ENCODE data around the gene SLC25A12.

GRCh38 chr2:171813126-171813525 is 80.9 kb downstream of the SLC25A12 start:
- TF ChIP-seq YY1 (IDR thresholded peaks at IDR 0.05; ENCODE audit: insufficient read depth, insufficient read length) (no peak), SUZ12 (IDR thresholded peaks at IDR 0.05; ENCODE audit: extremely low read depth, insufficient read depth, insufficient read length) (no peak)
